PFSK-1 (cell line): ENCODE measurements around the gene CITED2.
A peak's percentile ranks its signal among the peaks of the same experiment; 100 is the strongest.

Experiments used
- FOXP2 ChIP-seq: optimal IDR thresholded peaks from 2 replicates; pipeline ENCODE3; 2011; ENCODE audit warnings: borderline replicate concordance, control low read depth, inconsistent platforms; ENCODE audit not compliant: insufficient read depth; ENCODE audit errors: extremely low read length, extremely low read depth
- POLR2AphosphoS5 ChIP-seq: IDR thresholded peaks from 2 replicates; pipeline ENCODE4 v1.6.1; 2012; ENCODE audit warnings: low read depth, mild to moderate bottlenecking, control low read depth, low read length, moderate library complexity
- REST ChIP-seq, 2 experiments: IDR thresholded peaks; 2 replicates each; pipeline versions ENCODE4 v1.6.1 to v1.8.0; 2011 to 2012; ENCODE audit warnings: low read depth in 2 of 2, low read length in 2 of 2, control low read depth in 1 of 2, inconsistent platforms in 1 of 2, mild to moderate bottlenecking in 1 of 2, moderate library complexity in 1 of 2; ENCODE audit not compliant: insufficient read depth in 1 of 2
- SIN3A ChIP-seq: IDR thresholded peaks from 2 replicates; pipeline ENCODE4 v1.6.1; 2012; ENCODE audit warnings: mild to moderate bottlenecking, low read length, moderate library complexity, borderline replicate concordance; ENCODE audit not compliant: insufficient read depth
- TAF1 ChIP-seq: IDR thresholded peaks from 2 replicates; pipeline ENCODE4 v1.6.1; 2012; ENCODE audit warnings: low read length, control low read depth, borderline replicate concordance; ENCODE audit not compliant: insufficient read depth

CITED2 gene

DNA sequence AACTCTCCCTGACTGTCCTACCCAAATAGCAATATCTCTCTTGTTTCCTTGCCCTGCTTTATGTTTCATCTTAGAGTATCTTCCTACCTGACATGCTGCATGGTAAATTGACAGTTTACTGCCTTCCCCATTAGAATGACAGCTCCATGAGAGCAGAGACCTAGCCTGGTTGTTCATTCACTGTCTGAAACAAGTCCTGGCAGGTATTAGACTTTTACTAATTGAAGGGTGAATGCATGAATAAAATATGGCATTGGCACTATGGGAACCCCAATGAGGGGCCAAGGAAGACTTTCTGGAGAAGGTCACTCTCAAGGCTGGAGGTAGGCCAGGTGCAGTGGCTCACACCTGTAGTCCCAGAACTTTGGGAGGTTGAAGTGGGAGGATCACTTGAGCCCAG is 3.8 kb upstream of the CITED2 start:
- TF ChIP-seq FOXP2 = no peak

DNA sequence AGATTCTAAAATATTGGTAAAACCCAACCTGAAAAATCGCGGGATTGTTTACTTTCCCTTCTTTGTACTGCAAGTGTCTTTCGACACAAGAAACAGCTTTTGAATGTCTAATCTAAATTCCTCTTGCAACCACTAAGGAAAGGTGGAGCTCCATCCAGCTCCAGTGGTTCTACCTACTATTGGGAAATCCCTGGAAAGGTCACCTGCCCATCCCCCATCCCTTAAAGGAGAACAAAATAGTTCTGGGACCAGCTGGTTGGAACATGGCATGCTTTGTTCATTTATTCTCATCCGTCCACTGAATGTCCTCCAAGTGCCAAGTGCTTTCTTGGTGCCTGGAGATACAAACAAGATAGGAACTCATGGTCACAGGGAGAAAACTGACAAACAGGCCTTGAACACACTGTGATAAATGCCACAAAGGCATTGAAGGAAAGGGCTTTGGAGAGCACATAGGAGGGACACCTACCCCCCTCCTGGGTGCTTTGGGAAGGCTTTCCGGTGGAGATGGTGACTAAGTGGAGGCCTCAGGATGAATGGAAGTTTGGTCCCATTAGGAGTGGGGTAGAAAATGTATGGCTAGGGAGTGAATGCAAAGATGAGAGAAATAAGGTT is 2.3 kb upstream of the CITED2 start:
- TF ChIP-seq FOXP2 (no peak), POLR2AphosphoS5 (no peak), REST (IDR thresholded peaks at IDR 0.05; ENCODE audit: insufficient read depth in 1 of 2, low read depth in 2 of 2, low read length in 2 of 2) (no peak), TAF1 (no peak), SIN3A (no peak)

GRCh38 chr6:139376017-139376330 is 1.5 kb upstream of the CITED2 start:
- TF ChIP-seq FOXP2 (no peak), POLR2AphosphoS5 (no peak), REST (IDR thresholded peaks at IDR 0.05; ENCODE audit: insufficient read depth in 1 of 2, low read depth in 2 of 2, low read length in 2 of 2) (no peak), SIN3A (peak; percentile 30; the same call in 1 of the 2 replicates)

GRCh38 chr6:139375226-139376016 is 973 bp upstream of the CITED2 start:
- TF ChIP-seq SIN3A (peak; percentile 72; the same call in 1 of the 2 replicates), REST (IDR thresholded peaks at IDR 0.05; ENCODE audit: insufficient read depth in 1 of 2, low read depth in 2 of 2, low read length in 2 of 2) (peak in 1 of 2 experiments; percentile 58; a peak in 1 of 4 replicates), TAF1 (peak; percentile 80), POLR2AphosphoS5 (peak; percentile 58; the same call in 1 of the 2 replicates), FOXP2 (peak; percentile 100)

DNA sequence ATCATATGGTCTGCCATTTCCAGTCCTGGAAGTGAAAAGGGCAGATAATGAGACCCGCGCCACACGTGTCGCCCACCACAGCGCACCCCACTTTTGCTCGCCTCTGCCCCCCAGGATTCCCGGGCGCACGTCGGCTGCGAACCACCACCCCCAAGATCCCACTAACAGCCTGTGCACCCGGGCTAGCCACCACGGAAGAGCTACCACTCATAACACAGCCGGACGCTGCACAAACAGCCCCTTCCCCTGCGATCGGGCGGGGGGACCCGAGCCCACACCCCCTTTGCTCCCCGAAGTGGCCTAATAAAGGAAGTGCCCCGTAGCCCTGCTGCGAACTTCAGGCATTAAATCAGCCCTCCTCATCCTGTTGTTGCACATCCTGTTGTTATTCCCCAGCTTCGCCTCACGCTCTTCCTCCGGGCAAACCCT is 506 bp downstream of the CITED2 start:
- TF ChIP-seq POLR2AphosphoS5 (no peak), TAF1 (no peak), REST (IDR thresholded peaks at IDR 0.05; ENCODE audit: insufficient read depth in 1 of 2, low read depth in 2 of 2, low read length in 2 of 2) (no peak), FOXP2 (no peak), SIN3A (peak; percentile 84; the same call in 1 of the 2 replicates)
